RPMI8226 (cell line): ENCODE measurements around the gene TMSB10.

Experiments
- DNase-seq: peaks from one replicate; pipeline ENCODE4 v3.0.0-alpha.2; 2015

The TMSB10 gene

DNA sequence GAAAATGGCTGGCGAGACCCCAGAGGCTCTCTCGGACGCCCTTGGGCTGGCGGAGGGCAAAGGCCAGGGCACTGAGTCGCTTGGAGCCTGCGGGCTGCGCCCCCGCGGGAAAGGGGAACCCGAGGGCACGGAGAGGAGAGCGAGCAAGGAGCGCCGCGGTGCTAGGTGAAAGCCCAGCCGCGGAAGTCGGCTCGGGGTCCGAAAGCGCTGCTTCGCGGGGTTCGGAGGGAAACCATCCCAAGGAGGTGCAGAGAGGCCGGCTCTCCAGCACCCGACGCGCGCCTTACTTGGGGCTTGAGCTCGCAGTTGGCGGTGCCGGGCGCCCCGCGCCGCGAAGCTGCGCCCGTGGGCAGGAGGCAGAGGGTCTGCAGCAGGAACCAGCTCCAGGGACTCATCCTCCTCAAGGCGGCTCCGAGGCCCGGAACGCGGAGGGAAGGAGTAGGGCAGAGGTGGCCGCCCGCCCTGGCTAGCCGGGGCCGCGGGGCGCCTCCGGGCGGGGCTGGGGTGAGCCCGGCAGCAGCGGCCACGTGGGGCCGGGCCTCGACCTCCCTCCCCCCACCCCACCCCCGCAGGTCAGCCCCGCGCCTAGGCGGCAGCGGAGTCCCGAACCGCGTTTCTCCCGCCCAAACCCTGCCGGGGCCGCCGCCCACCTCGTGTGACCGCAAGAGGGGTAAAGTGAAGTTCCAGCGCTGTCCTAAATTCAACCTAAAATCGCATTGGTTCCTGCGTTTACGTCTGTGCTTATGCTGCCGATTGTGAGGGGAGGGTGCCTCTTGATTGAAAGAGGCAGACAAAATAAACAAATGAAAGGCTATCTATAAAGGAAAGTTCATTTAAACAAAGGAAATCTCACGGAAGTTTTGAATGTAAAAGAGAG lies 24.6 kb upstream of the TMSB10 start, which contains the start of gene TRABD2A:
Gene TRABD2A, minus strand, starts transcription at position 440 of the 877 bp plus-strand sequence. Its CDS starts 45 bp downstream, at position 395.
- peak; percentile 21 for DNase-seq

DNA sequence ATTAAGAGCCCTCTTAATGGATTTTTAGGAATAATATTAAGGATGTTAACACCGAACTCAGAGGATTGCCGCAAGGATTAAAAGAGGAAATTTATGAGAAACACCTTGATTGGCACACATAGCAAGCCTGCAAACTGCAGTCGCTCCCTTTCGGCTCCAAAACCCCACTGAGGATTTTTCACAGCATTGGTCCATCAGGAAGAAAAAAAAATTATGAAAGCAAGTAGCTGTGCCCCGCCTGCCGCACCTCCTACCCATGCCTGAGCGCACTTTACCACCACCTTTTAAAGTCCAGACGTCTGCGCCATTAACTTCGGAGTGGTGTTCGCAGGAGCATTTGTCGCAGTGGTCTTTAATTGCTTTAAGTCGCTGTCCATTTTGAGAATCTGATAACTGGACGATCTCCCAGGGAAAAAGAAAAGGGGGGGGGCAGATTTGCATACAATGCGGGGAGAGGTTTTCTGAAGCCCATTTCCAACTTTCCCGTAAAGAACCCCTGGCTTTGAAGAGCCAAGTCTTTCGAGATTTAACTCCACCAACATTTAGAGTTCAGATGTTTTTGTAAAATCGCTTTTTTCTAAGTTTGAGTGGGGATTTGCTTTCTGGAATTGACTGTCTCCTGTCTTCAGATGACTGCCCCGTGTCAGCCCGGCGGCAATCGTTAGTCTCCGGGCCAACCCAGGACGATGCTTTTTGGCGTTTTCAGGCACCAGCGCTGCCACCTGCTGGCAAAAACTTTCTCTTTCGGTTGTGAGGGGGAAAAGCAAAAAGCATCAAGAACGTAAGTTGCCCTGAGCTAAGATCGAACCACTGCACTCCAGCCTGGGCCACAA lies 23.7 kb upstream of the TMSB10 start:
- DNase-seq: peak; percentile 82

DNA sequence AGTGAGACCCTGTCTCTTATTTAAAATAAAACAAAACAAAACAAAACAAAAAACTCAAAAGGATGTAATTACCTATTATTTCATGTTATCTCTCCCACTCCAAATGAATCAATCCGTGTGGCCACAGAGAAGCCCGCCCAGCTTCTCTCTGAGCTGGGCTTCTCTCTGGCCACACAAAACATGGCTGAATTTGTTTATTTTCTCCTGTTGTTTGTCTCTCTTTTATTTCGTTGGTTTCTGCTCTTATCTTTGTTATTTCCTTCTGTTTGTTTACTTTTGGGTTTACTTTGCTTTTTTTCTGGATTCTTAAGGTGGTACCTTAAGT lies 23.1 kb upstream of the TMSB10 start:
- DNase-seq: no peak

DNA sequence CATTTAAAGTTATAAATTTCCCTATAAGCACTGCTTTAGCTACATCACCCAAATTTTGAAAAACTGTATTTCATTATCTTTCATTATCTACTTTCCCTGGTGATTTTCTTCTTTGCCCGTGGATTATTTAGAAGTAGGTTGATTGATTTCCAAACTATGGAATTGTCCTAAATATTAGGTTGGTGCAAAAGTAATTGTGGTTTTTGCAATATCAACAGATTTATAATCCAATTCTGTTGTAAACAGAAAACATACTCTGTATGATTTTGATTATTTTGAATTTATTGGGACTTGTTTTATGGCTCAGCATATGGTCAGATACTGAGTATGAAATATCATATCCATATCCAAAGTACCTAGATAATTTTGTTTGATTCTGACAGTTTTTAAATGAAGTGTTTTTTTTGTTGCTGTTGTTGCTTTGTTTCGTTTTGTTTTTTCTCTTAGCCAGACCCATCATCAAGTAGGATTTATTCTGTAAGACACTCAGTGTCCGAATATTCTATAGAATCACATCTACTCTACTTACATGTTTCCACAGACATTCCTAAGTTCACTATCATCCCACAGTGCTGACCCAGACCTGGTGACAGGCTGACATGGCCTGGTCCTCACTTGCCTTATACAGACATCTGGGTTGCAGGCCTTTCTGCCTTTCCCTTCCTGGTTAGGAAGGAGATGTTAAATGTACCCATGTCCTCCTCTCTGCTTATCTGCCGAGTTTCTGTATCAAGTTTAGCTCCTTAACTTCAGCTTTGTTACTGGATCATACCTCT lies 22.5 kb upstream of the TMSB10 start:
- no peak for DNase-seq

DNA sequence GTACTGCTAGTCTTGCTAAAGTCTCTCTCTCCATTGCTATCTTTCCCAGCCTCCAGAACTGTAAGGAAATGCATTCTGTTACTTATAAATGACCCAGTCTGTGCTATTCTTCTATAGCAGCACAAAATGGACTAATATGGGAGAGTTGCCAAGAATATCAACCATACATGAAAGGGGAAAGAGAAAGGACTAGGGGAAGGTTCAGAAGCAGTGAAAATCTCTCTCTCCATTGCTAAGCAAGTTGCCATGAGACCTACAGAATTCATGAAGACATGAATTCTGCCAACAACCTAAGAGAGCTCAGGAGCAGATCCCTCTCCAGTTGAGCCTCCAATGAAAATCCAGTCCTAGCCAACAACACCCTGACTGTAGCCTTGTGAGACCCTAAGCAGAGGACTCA lies 21.0 kb upstream of the TMSB10 start:
- DNase-seq: no peak

DNA sequence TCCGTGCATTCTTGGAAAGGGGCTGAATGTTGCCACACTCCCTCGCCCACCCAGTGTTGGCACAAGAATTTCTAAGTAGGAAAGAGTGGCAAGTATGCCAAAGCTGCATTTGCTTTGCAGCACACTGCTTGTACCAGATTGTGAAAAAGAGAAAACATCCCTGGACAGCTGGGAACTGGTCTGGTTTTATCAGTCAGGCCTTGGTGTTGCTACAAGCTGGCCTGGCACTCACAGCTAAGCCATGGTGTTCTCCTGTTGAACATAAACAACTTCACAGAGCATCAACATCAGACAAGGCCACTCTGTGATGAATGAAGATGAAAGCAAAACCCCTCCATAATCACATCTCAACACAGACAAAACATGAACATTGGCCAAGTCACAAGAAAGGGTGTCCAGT lies 20.3 kb upstream of the TMSB10 start:
- DNase-seq: no peak

DNA sequence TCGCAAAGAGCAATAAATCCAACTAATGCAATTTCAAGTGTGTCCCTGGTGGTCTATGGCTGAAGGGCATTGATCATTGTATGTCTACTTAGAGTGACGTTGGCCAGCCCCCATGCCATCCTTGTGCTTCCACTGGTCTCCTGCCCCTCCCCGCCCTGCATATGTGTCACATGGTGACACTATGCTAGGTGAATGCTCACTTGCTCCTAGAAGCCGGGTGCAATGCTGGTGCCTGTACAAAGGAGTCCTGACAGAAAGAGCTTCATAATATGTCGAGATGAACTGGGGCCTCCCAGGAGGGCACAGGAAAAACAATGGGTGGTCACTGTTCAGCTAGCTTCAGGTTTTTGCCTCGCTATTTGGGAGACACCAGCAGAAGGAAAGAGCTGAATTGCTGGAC lies 18.7 kb upstream of the TMSB10 start:
- no peak for DNase-seq

DNA sequence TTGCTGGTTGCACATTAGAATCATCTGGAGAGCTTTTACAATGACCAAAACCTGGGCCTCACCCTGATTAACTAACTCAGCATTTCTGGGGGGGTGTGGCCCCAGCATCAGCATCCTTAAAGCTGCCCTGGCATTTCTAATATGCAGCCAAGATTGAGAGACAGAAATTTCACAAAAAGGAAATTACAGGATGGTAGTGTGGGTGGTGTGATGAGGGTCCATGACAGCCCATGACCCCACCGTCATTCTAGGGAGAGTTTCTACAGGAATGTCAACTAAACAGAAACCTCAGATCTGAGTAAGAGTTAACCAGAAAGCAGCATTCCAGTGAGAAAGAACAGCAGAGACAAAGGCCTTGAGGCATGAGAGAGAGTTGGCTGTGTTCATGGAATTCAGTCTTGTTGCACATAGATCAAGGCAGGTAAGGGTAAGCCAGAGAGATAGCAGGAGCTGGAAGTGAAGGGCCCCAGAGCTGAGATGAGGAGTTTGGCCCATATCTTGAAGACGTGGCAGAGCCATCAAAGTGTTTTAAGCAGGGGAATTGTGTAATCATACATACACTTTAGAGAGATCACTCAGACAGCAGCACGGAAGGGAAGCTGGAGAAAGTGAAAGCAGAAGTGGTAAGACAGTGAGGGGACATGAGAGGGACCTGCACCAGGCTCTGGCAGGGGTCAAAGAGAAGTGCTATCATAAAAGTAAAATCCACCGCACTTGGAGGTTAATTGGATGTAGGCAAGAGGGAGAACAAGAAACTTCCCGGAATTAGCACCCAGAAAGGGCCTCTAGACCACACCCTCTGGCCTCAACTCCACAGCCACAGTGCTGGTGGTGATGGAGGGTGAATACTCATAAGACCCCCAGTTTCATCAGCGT lies 16.8 kb upstream of the TMSB10 start:
- DNase-seq: peak; percentile 56

DNA sequence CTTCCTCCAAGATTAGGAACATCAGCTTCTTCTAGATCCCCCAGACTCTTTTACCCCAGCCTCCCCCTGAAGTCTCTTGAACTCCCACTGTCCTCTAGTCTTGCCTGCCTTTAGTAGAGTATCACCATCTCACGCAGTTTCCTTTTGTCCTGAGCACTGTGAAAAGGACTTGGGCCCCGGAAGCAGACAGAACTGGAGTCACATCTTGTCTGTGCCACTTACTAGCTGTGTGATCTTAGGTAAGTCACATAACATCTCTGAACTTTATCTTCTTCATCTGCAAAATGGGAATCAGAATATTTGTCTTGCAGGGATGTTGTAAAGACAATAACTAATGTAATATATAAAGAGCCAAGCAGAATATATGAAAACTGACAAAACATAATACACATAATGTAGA lies 16.1 kb upstream of the TMSB10 start:
- DNase-seq: no peak

DNA sequence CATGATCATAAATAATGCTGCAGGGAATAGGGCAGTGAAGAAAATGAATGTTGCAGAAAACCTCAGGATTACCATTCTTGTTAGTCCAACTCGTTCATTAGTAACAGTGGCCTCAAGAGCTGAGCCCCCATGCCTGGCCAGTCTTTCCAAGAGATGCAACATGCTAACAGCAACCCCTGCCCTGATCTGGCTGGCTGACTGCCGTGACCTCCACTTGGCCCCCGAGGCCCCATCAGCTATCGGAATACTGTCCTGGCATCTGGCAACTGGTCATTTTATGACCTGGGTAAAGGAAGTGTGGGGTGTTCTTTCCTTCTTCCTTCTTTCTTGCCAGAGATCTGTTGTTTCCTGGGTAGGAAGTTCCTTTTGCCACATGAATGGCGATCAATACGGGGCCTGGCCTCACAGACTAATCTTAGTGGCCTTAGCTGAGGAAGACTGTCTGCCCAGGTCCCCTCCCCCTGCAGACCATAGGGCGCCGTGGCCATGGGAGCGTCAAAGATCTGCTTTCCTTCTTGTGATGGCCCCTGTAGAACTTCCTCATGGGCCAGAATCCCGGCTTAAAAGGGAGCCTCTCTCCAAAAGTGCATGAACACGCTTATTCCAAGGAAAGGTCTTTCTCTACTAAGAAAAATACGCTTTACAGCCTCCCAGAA lies 14.0 kb upstream of the TMSB10 start:
- DNase-seq: no peak

DNA sequence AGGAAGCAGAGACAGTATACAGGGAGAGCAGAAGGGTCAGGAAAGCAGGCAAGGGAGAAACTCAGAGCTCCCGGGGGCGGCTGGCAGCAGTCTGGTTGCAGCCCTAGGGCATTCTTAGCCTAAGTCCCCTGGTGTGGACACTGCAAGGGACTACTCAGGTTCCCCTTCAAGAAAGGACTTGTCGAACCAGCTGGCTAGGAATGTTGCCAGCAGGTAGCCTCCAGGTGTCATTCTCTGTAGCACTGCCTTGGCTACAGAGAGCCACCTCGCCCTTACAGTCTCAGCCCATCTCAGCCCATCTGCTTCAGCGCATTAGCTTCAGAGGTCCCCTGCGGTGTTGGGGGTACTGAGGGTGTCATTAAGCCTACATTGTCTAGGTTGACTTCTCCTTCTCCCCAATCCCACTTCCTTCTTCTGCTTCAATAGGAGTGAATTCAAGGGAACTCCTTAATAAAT lies 11.3 kb upstream of the TMSB10 start:
- peak; percentile 54 for DNase-seq

DNA sequence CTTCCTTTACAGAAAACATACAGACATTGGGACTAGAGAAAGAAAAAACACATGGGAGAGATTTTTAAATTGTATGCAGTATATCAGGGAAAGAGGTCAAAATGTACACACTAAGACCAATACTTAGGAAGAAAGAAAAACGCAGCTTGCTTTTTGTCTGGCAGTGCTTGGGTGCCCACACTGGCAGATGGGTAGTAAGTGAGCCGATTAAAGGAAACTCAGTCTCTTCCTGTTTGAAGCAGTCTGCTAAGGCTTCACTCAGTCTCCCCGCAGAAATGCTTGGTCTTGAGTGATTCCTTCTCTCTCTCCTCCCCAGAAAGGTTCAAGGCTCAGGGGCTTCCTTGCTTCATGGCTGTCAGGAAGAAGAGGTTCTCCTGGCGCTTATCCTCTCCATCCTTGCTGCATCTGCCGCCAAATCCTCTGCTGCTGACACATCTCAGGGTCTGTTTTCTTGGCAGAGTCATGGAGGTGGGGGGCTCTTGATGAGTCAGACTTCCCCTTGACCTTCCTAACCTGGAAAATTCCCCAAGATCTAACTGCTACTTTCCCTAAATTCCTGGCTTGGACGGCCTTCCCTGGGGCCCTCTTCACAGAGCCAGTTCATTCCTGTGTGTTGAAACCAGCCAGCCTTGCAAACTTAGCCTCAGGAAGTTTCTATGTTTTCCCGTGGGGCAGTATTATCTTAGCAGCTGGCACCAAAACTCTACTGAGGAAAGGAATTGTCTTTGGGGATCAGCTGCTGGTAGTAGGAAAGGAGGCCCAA lies 10.5 kb upstream of the TMSB10 start:
- no peak for DNase-seq

DNA sequence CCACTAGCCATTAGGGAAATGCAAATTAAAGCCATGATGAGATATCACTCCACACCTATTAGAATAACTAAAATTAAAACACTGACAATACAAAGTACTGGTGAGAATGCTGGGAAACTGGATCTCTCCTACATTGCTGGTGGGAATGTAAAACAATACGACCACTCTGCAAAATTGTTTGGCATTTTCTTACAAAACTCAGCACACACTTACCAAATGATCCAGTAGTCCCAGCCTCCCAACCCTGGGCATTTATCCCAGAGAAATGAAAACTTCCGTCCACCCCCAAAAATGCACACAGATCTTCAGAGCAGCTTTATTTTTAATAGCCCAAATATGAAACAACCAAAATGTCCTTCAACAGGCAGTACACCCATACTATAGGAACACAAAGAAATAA lies 8.9 kb upstream of the TMSB10 start:
- DNase-seq: no peak

DNA sequence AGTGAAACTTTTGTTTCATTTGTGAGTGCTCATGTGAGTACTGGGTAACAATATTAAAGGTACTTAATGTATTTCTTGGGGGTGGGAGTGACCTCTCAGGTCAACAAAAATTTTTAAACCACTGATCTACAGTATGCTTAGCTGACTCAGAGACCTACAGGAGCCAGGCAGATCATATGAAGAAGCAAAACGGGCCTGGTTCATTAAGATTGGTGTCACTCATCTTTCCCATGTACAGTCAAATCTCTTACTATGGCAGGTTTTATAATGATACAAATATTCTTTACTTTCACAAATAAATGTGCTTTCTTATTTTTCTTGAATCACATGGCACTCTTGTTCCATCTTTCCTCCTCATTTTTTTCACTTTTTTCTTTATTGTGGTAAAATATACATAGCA lies 7.7 kb upstream of the TMSB10 start:
- DNase-seq: no peak

DNA sequence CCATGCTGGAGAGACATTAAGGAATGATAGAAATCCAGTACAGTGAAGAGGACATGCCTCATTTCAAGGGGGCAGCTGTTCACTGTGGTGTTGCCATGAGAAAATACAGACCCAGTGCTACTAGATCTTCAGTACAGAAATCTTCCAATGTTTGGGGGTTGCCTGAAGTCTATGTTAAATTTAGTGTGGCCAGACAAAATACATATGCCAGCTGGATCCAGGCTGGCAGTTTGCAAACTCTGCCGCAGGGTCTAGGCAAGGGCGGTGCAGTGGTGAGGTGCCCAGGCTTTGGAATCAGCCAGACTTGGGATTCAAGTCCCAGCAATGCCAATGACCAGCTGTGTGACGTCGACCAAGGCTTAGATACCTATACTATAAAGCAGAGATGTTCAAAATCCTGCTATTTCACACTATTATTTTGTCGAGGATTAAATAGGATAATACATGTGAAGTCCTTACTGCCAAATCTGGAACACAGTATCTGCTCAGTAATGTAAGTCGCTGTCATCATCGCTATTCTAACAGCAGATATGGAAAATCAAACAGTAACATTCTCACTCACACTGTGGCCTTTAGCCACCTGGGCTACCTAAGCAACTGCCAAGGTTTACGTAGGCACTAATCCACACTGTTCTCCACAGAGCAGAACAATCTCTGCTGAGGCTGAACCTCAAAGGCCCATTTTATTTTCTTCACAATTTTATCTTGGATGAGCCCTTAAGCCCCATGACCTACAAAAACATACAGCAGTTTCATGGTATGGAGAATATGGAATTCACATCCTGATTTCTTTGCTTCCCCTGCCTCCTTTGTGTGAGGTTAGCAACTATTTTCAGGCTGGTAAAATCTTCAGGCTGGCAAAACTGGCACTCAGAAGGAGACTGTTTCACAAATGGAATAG lies 5.9 kb upstream of the TMSB10 start:
- no peak for DNase-seq

DNA sequence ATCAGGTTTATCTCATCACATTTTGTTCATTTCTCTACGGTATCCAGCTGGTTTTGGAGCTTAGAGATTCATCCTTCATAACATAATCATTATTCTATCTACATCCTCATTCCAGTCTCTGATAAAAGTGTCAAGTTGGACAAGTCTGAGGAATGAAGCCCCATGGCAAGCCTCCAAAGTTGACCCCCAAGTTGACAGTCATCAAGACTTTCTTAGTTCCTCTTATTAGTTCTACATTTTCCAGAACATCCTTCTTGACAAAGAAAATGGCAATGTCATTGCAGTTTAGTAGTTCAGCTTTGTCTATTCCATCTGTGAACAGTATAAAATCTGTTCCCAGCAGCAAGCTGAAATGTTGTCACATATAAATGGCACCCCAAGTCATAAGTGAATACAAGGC lies 4.5 kb upstream of the TMSB10 start:
- DNase-seq: no peak

DNA sequence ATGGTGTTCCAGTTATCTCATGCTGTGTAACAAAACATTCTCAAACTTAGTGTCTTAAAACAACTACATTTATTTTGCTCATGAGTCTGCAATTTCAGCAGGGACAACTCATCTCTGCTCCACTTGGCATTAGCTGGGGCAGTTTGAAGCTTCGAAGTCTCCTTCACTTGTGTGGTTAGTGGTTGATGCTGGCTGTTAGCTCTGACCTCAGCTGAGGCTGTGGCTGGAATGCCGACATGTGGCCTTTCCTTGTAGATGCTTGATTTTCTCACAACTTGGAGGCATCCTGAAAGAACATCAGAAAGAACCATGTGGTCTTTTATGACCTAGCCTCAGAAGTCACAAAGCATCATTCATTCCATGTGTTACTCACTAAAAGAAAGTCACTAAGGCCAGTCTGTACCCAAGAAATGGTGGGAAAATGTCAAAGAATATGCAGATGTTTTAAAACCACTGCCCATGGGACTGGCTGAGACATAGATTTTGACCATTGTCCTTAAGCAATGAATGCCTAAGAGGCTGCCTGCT lies 3.8 kb upstream of the TMSB10 start:
- DNase-seq: no peak

DNA sequence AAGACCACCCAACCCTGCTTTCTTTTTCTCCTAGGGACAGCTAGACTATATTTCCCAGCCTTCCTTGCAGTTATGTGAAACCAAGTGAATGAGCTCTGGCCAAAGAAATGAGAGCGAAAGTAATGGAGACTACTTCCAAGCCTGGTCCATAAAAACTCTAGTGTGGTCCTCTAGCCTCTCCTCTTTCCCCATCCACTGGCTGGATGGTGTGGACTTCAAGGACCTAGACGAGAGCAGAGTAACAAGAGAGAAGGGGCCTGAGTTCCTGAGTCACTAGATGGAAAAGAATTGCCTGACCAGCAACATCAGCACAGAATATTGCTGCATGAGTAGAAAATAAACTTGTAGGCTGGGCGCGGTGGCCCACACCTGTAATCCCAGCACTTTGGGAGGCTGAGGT lies 2.9 kb upstream of the TMSB10 start:
- no peak for DNase-seq

DNA sequence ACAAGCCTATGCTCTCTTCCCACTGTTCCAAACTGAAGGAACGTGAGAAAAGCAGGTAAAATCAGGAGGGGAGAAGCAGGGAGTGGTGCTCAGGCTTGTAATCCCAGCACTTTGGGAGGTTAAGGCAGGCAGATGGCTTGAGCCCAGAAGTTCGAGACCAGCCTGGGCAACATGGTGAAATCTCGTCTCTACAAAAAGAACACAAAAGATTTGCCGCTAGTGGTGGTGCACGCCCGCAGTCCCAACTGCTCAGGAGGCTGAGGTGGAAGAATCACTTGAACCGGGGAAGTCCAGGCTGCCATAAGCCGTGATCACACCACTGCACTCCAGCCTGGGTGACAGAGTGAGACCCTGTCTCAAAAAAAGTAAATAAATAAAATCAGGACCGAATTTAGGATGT lies 1.3 kb upstream of the TMSB10 start:
- DNase-seq: no peak
